Stomach (tissue), 4 donors: ENCODE results near the gene ZFP91.

Source experiments
- EP300 ChIP-seq: sonication (generic); formaldehyde crosslinking; IDR thresholded peaks from one replicate; pipeline ENCODE4 v1.6.1; 2017; ENCODE audit warnings: antibody characterized with exemption
- POLR2A ChIP-seq, 4 donors: fragments of 450-650 bp; IDR thresholded peaks; one replicate each; pipeline ENCODE4 v1.6.1; 2016; ENCODE audit warnings: antibody characterized with exemption in 4 of 4, control low read depth in 2 of 4, mild to moderate bottlenecking in 1 of 4, moderate library complexity in 1 of 4
- TF ChIP-seq, protein P1 (sequence below), 7 experiments: fragments of 450-650 bp in 4 of 7; fragments of 200-600 bp in 3 of 7; sonication (generic) in 3 of 7; IDR thresholded peaks; one replicate each; pipeline ENCODE4 v1.5.1; 2016 to 2019; ENCODE audit warnings: antibody characterized with exemption in 7 of 7, control low read depth in 2 of 7, mild to moderate bottlenecking in 1 of 7

DNA sequence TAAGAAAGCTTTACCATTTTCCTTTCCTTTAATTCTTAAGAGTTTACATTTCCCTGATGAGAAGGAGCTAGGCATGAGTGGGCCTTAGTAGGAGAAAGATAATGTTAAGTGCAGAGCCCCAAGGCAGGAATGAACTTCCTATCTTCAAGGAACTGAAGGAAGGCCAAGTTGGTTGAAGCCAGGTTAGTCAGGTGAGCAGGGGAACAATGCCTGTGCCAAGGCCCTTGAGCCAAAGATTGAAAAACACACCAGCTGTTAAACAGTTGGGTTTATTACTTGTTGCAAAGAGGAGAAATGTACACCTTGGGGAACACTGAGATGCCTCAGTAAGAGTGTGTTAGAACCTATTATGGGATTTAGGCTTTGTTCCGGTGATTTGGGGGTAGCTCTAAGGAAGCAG, 53.6 kb downstream of the ZFP91 start:
- TF ChIP-seq POLR2A (IDR thresholded peaks at IDR 0.05) (no peak), EP300 (no peak)
- TF ChIP-seq, protein P1, sequence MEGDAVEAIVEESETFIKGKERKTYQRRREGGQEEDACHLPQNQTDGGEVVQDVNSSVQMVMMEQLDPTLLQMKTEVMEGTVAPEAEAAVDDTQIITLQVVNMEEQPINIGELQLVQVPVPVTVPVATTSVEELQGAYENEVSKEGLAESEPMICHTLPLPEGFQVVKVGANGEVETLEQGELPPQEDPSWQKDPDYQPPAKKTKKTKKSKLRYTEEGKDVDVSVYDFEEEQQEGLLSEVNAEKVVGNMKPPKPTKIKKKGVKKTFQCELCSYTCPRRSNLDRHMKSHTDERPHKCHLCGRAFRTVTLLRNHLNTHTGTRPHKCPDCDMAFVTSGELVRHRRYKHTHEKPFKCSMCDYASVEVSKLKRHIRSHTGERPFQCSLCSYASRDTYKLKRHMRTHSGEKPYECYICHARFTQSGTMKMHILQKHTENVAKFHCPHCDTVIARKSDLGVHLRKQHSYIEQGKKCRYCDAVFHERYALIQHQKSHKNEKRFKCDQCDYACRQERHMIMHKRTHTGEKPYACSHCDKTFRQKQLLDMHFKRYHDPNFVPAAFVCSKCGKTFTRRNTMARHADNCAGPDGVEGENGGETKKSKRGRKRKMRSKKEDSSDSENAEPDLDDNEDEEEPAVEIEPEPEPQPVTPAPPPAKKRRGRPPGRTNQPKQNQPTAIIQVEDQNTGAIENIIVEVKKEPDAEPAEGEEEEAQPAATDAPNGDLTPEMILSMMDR (IDR thresholded peaks at IDR 0.05), result no peak
